T-helper 2 cell (primary cell): ENCODE data around the gene ADAMTS2.
"Not testable (repeated sequence)": the region's sequence is repeated elsewhere in the genome, so short reads cannot be mapped to it uniquely, and the experiment has no call there.

Source experiments
- DNase-seq, 5 experiments: peaks; one replicate each; pipeline versions ENCODE4 v3.0.0 to v3.0.0-alpha.2; 2012 to 2022

ADAMTS2 gene

GRCh38 chr5:179120421-179120861, 224.8 kb downstream of the ADAMTS2 start:
- no peak for DNase-seq

- no peak for DNase-seq
Measured at GRCh38 chr5:179119415-179120170, 225.7 kb downstream of the ADAMTS2 start.

GRCh38 chr5:179118756-179119414, 226.4 kb downstream of the ADAMTS2 start:
- no peak for DNase-seq

GRCh38 chr5:179118338-179118737, 226.9 kb downstream of the ADAMTS2 start:
- DNase-seq = no peak

GRCh38 chr5:179115845-179116524, 229.3 kb downstream of the ADAMTS2 start:
- no peak for DNase-seq

- DNase-seq = no peak
Measured at GRCh38 chr5:179115307-179115706, 230.0 kb downstream of the ADAMTS2 start.

- DNase-seq = no peak
Measured at GRCh38 chr5:179114756-179115155, 230.5 kb downstream of the ADAMTS2 start.

- no peak for DNase-seq
Measured at GRCh38 chr5:179113945-179114641, 231.2 kb downstream of the ADAMTS2 start.

GRCh38 chr5:179113143-179113530, 232.1 kb downstream of the ADAMTS2 start:
- DNase-seq = no peak

GRCh38 chr5:179112469-179113142, 232.7 kb downstream of the ADAMTS2 start:
- no peak for DNase-seq

- DNase-seq = no peak
Measured at GRCh38 chr5:179111267-179112207, 233.7 kb downstream of the ADAMTS2 start.

- no peak for DNase-seq
Measured at GRCh38 chr5:179110528-179110927, 234.7 kb downstream of the ADAMTS2 start.

GRCh38 chr5:179101282-179101681, 244.0 kb downstream of the ADAMTS2 start:
- DNase-seq = not testable (repeated sequence)

GRCh38 chr5:179089502-179089901, 255.8 kb downstream of the ADAMTS2 start:
- no peak for DNase-seq

GRCh38 chr5:179080724-179081123, 264.5 kb downstream of the ADAMTS2 start:
- DNase-seq = no peak

- DNase-seq = no peak
Measured at GRCh38 chr5:179079165-179079987, 265.9 kb downstream of the ADAMTS2 start.

GRCh38 chr5:179065703-179066102, 279.6 kb downstream of the ADAMTS2 start:
- DNase-seq = no peak

- DNase-seq = no peak
Measured at GRCh38 chr5:179061025-179061424, 284.2 kb downstream of the ADAMTS2 start.
